ENCODE measurements around the gene RNASEH2C.
"Not testable (repeated sequence)": the region's sequence is repeated elsewhere in the genome, so short reads cannot be mapped to it uniquely, and the experiment has no call there.

Gene RNASEH2C

DNA sequence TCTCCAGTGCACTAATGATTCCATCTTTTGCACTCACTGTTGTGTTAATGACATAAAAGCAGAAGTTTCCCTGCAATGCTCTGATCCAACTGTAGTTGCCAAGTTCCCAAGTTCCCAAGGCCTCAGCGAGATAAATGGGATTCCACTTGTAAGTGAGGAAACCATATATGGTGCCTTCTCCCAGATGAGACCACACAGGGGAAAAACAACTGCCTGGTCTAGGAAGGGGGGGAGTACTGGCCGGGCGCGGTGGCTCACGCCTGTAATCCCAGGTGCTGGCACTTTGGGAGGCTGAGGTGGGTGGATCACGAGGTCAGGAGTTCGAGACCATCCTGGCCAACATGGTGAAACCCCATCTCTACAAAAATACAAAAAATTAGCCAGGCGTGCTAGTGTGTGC is 34.6 kb downstream of the RNASEH2C start:
- Histone ChIP-seq H3K27me3 (no peaks in the 10 kb centered on the region), H3K27ac (no peak overlapping the region), H3K4me2 (no peak overlapping the region), H3K4me1 (peaks cover 0 to 7% (median 0%) of the 10 kb centered on the region in 10 experiments; a peak in 4 of 20 replicates), H3K4me3 (no peak overlapping the region), H3K9me3 (replicated peaks in 1 of 11) (no peaks in the 10 kb centered on the region), H3K9ac (no peak overlapping the region), H3K36me3 (no peaks in the 10 kb centered on the region), H4K20me1 (no peaks in the 10 kb centered on the region)
- no peak for TF ChIP-seq Cebpa-rat (IDR thresholded peaks at IDR 0.05)

DNA sequence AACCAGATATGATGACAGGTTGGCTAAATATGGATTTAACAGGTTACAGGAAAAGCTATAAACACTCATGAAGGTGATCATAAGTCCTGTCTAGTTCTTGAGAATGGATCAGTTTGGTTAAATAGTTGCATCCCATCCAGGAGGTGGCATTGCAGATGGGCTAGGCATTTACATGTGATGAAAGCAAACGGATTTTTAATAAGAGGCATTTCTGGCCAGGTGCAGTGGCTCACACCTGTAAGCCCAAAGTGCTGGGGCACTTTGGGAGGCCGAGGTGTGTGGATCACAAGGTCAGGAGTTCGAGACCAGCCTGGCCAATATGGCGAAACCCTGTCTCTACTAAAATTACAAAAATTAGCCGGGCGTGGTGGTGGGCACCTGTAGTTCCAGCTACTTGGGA is 37.1 kb downstream of the RNASEH2C start:
- H3K4me1 ChIP-seq, result peaks cover 0 to 29% (median 19%) of the 10 kb centered on the region in 10 experiments; a peak in 15 of 20 replicates
- not testable (repeated sequence) for H3K4me3 ChIP-seq; H3K36me3 ChIP-seq; H3K9me3 ChIP-seq (replicated peaks in 1 of 11); H3K27ac ChIP-seq; H3K4me2 ChIP-seq; H3K9ac ChIP-seq; H3K27me3 ChIP-seq; H4K20me1 ChIP-seq

GRCh38 chr11:65680192-65680743 is 40.3 kb downstream of the RNASEH2C start:
- no peaks in the 10 kb centered on the region for H4K20me1 ChIP-seq
- H3K4me2 ChIP-seq, result peak overlapping the region in 9 of 11 experiments; percentile 26 to 60 (median 46); a peak in 15 of 22 replicates
- no peak for TF ChIP-seq Cebpa-rat (IDR thresholded peaks at IDR 0.05)
- no peak overlapping the region for H3K4me3 ChIP-seq
- peaks cover 0 to 29% (median 19%) of the 10 kb centered on the region in 10 experiments; a peak in 15 of 20 replicates for H3K4me1 ChIP-seq
- H3K9me3 ChIP-seq (replicated peaks in 1 of 11), result no peaks in the 10 kb centered on the region
- no peaks in the 10 kb centered on the region for H3K36me3 ChIP-seq
- H3K27me3 ChIP-seq, result no peaks in the 10 kb centered on the region
- H3K9ac ChIP-seq, result no peak overlapping the region
- no peak overlapping the region for H3K27ac ChIP-seq

GRCh38 chr11:65672982-65673381 is 47.6 kb downstream of the RNASEH2C start:
- Histone ChIP-seq H3K27ac (no peak overlapping the region), H3K4me3 (no peak overlapping the region), H3K4me1 (no peaks in the 10 kb centered on the region), H3K9me3 (replicated peaks in 1 of 11) (no peaks in the 10 kb centered on the region), H3K27me3 (no peaks in the 10 kb centered on the region), H4K20me1 (no peaks in the 10 kb centered on the region), H3K4me2 (no peak overlapping the region), H3K36me3 (no peaks in the 10 kb centered on the region), H3K9ac (no peak overlapping the region)
- TF ChIP-seq Cebpa-rat (IDR thresholded peaks at IDR 0.05), result no peak

GRCh38 chr11:65672180-65672860 is 48.3 kb downstream of the RNASEH2C start:
- Histone ChIP-seq H3K27me3 (no peaks in the 10 kb centered on the region), H3K27ac (no peak overlapping the region), H3K4me1 (no peaks in the 10 kb centered on the region), H3K4me2 (no peak overlapping the region), H3K36me3 (no peaks in the 10 kb centered on the region), H3K4me3 (no peak overlapping the region), H3K9me3 (replicated peaks in 1 of 11) (no peaks in the 10 kb centered on the region), H3K9ac (no peak overlapping the region), H4K20me1 (no peaks in the 10 kb centered on the region)
- TF ChIP-seq Cebpa-rat (IDR thresholded peaks at IDR 0.05), result no peak
